Panc1 (cell line): ENCODE measurements around the gene CAMK1D. TPM values are rescaled to one million over a fixed set of nuclear protein-coding genes. Genes with fewer than 3 reads are reported as not detected.

Source experiments
- ATAC-seq: fragments of 200-7000 bp; cut with Tn5 transposase; 2 replicates; pipeline ENCODE4 v1.9.1; 2020; ENCODE audit warnings: mild to moderate bottlenecking, moderate library complexity
- BruUV-seq: library from RNA; stranded (reverse); fragments of 400-500 nt; replicated peaks from 2 replicates; lab custom pipeline; 2021; lab: Mats Ljungman, UMichigan
- CTCF ChIA-PET: fragments of 300-600 bp; sonication (Branson Sonifier 250); formaldehyde crosslinking; loops from one replicate; lab custom pipeline; 2022; ENCODE audit warnings: antibody characterized with exemption; lab: Charles Lee
- POLR2A ChIA-PET: fragments of 300-600 bp; sonication (Branson Sonifier 250); formaldehyde crosslinking; loops from one replicate; lab custom pipeline; 2022; ENCODE audit warnings: antibody characterized with exemption; lab: Charles Lee
- DNase-seq: peaks from one replicate; pipeline ENCODE4 v3.0.0-alpha.2; 2010; ENCODE audit warnings: low read depth, low spot score
- H3K27ac ChIP-seq: 2 replicates; pipeline ENCODE4 v1.5.1; 2011; ENCODE audit warnings: mild to moderate bottlenecking, low read length, inconsistent platforms
- H3K27me3 ChIP-seq: fragments of 200-500 bp; sonication (Bioruptor generic); 2 replicates; pipeline ENCODE4 v1.6.0; 2014; ENCODE audit warnings: low read length, inconsistent platforms; ENCODE audit not compliant: control insufficient read depth, insufficient read depth
- H3K36me3 ChIP-seq: fragments of 200-500 bp; sonication (Bioruptor generic); 2 replicates; pipeline ENCODE4 v1.5.1; 2014; ENCODE audit warnings: inconsistent platforms, mild to moderate bottlenecking, low read length, moderate library complexity; ENCODE audit not compliant: control insufficient read depth, insufficient read depth
- H3K4me1 ChIP-seq: 2 replicates; pipeline ENCODE4 v1.5.1; 2011; ENCODE audit warnings: inconsistent platforms, mild to moderate bottlenecking, low read length, moderate library complexity; ENCODE audit not compliant: control insufficient read depth, insufficient read depth
- H3K4me3 ChIP-seq, 2 experiments: 2 replicates each; pipeline ENCODE4 v1.5.1; 2011 to 2012; ENCODE audit warnings: low read depth in 2 of 2, low read length in 2 of 2, mild to moderate bottlenecking in 2 of 2, inconsistent platforms in 1 of 2, moderate library complexity in 1 of 2
- H3K9me3 ChIP-seq: fragments of 200-500 bp; sonication (Bioruptor generic); 2 replicates; pipeline ENCODE4 v1.5.1; 2014; ENCODE audit warnings: low read depth, mild to moderate bottlenecking, inconsistent platforms, low read length, moderate library complexity; ENCODE audit not compliant: control insufficient read depth, insufficient read depth
- CTCF ChIP-seq: fragments of 450-650 bp; IDR thresholded peaks from 2 replicates; pipeline ENCODE4 v1.5.1; 2017; ENCODE audit warnings: mild to moderate bottlenecking
- POLR2AphosphoS5 ChIP-seq: IDR thresholded peaks from 2 replicates; pipeline ENCODE4 v1.6.1; 2012; ENCODE audit warnings: mild to moderate bottlenecking, low read depth, low read length, moderate library complexity
- REST ChIP-seq, 2 experiments: IDR thresholded peaks; 2 replicates each; pipeline ENCODE4 v1.6.1; 2011 to 2012; ENCODE audit warnings: low read depth in 2 of 2, control low read depth in 1 of 2, low read length in 1 of 2, mild to moderate bottlenecking in 1 of 2, moderate library complexity in 1 of 2; ENCODE audit not compliant: insufficient read depth in 1 of 2
- SIN3A ChIP-seq: IDR thresholded peaks from 2 replicates; pipeline ENCODE4 v1.6.1; 2012; ENCODE audit warnings: low read depth, mild to moderate bottlenecking, low read length, moderate library complexity, borderline replicate concordance; ENCODE audit not compliant: insufficient read depth
- TCF7L2 ChIP-seq: IDR thresholded peaks from 2 replicates; pipeline ENCODE4 v1.6.1; 2011; ENCODE audit warnings: mild to moderate bottlenecking, low read depth, low read length, inconsistent platforms
- in situ Hi-C: cut with HindIII; loops from 2 replicates; pipeline ENCODE4 v1.10.0; 2016; ENCODE audit warnings: low sequenced_read_pairs, low pct_unique_long_range_greater_than_20kb
- intact Hi-C: fragments of 100-400 bp; cut with micrococcal nuclease; formaldehyde crosslinking; loops from one replicate; pipeline ENCODE4 v1.10.0; 2022; ENCODE audit not compliant: unreplicated experiment
- total RNA-seq: library from RNA; stranded (reverse); gene quantifications from one replicate; pipeline ENCODE4 v1.2.1, GENCODE V29; 2021; ENCODE audit not compliant: unreplicated experiment

The CAMK1D gene
- total RNA-seq, 1 experiment from 2014 or later: 5.7 TPM

GRCh38 chr10:12387561-12388210 lies 38.3 kb downstream of the CAMK1D start:
- POLR2A ChIA-PET: interaction anchor here (0.7 kb wide), 1 partner anchor 120 kb away, joined by 3 read pairs; no protein-coding TSS in a partner anchor
- no peak overlapping the region for H3K4me3 ChIP-seq
- TF ChIP-seq TCF7L2 (no peak), CTCF (no peak), POLR2AphosphoS5 (no peak), SIN3A (no peak), REST (IDR thresholded peaks at IDR 0.05; ENCODE audit: insufficient read depth in 1 of 2, low read depth in 2 of 2, low read length in 1 of 2) (no peak)
- in situ Hi-C loops: no loop called here
- no peak overlapping the region for H3K27ac ChIP-seq
- no peak for DNase-seq
- intact Hi-C loops: no loop called here
- no peaks in the 10 kb centered on the region; the same call in 1 of the 2 replicates for H3K9me3 ChIP-seq
- no peak for ATAC-seq
- no peaks in the 10 kb centered on the region for H3K4me1 ChIP-seq
- BruUV-seq: no TSS peak
- H3K36me3 ChIP-seq: no peaks in the 10 kb centered on the region
- no peaks in the 10 kb centered on the region for H3K27me3 ChIP-seq
- CTCF ChIA-PET: no interaction called here

- CTCF ChIA-PET: no interaction called here
- H3K9me3 ChIP-seq: no peaks in the 10 kb centered on the region; the same call in 1 of the 2 replicates
- no peaks in the 10 kb centered on the region for H3K36me3 ChIP-seq
- TF ChIP-seq CTCF: no peak
- TF ChIP-seq SIN3A: no peak
- no peak for TF ChIP-seq TCF7L2
- TF ChIP-seq REST (IDR thresholded peaks at IDR 0.05; ENCODE audit: insufficient read depth in 1 of 2, low read depth in 2 of 2, low read length in 1 of 2): no peak
- no peaks in the 10 kb centered on the region for H3K4me1 ChIP-seq
- POLR2A ChIA-PET: no interaction called here
- no peak overlapping the region for H3K4me3 ChIP-seq
- no TSS peak for BruUV-seq
- intact Hi-C loops: no loop called here
- H3K27ac ChIP-seq: no peak overlapping the region
- no peaks in the 10 kb centered on the region for H3K27me3 ChIP-seq
- ATAC-seq: no peak
- in situ Hi-C loops: no loop called here
- no peak for DNase-seq
Observed at GRCh38 chr10:12388671-12389070, 39.3 kb downstream of the CAMK1D start.
